Endothelial cell of umbilical vein (primary cell): ENCODE measurements around the gene VGLL3. TPM values are rescaled to one million over a fixed set of nuclear protein-coding genes. Genes with fewer than 3 reads are reported as not detected.

ENCODE experiments used
- BruUV-seq: library from RNA; stranded (reverse); fragments of 400-500 nt; replicated peaks from 2 replicates; lab custom pipeline; 2021; lab: Mats Ljungman, UMichigan
- CTCF ChIA-PET: fragments of 300-600, 350-600 bp; sonication (Branson Sonifier 250); formaldehyde crosslinking; loops from one replicate; lab custom pipeline; 2021; ENCODE audit warnings: antibody characterized with exemption, inconsistent platforms; lab: Charles Lee
- POLR2A ChIA-PET: fragments of 300-600, 350-600 bp; sonication (Branson Sonifier 250); formaldehyde crosslinking; loops from one replicate; lab custom pipeline; 2021; ENCODE audit warnings: antibody characterized with exemption, inconsistent platforms; lab: Charles Lee
- DNase-seq: peaks from one replicate; pipeline ENCODE4 v3.0.0-alpha.2; 2011; ENCODE audit warnings: low read depth, low spot score
- FAIRE-seq: peaks from 2 replicates; lab custom pipeline; 2011; peaks lifted over from hg19 to GRCh38; lab: Jason Lieb, UNC
- H2AFZ ChIP-seq: 2 replicates; pipeline ENCODE4 v1.6.0; 2012; ENCODE audit warnings: low read depth, low read length, control low read depth, inconsistent platforms
- H3K27ac ChIP-seq: 2 replicates; pipeline ENCODE4 v1.5.1; 2011; ENCODE audit warnings: low read depth, mild to moderate bottlenecking, control low read depth, low read length, moderate library complexity; ENCODE audit not compliant: insufficient read depth
- H3K27me3 ChIP-seq, 2 experiments: 2 replicates each; pipeline versions ENCODE4 v1.6.0 to v1.6.1; 2011; ENCODE audit warnings: low read length in 2 of 2, mixed read lengths in 1 of 2; ENCODE audit not compliant: control insufficient read depth in 2 of 2, insufficient read depth in 2 of 2
- H3K36me3 ChIP-seq, 2 experiments: 2 replicates in 1 of 2; 3 replicates in 1 of 2; pipeline ENCODE4 v1.5.1; 2011; ENCODE audit warnings: low read length in 2 of 2, mild to moderate bottlenecking in 1 of 2, moderate library complexity in 1 of 2; ENCODE audit not compliant: control insufficient read depth in 2 of 2, insufficient read depth in 2 of 2; ENCODE audit errors: extremely low read depth in 1 of 2
- H3K4me1 ChIP-seq: 3 replicates; pipeline ENCODE4 v1.5.1; 2011; ENCODE audit warnings: mild to moderate bottlenecking, low read length; ENCODE audit not compliant: control insufficient read depth, insufficient read depth; ENCODE audit errors: extremely low read depth
- H3K4me2 ChIP-seq: 2 replicates; pipeline ENCODE4 v1.6.1; 2011; ENCODE audit warnings: low read length, control low read depth, mixed read lengths; ENCODE audit not compliant: insufficient read depth
- H3K4me3 ChIP-seq, 3 experiments: fragments of 200-600 bp in 1 of 3; sonication (generic), shearing (Covaris generic) in 1 of 3; replicated peaks in 1 of 3; 2 replicates each; pipeline ENCODE4 v1.5.1; 2011 to 2016; ENCODE audit warnings: control low read depth in 3 of 3, low read length in 3 of 3, mild to moderate bottlenecking in 2 of 3, inconsistent platforms in 1 of 3, low read depth in 1 of 3, moderate library complexity in 1 of 3; ENCODE audit not compliant: insufficient read depth in 1 of 3
- H3K79me2 ChIP-seq: 2 replicates; pipeline ENCODE4 v1.6.0; 2012; ENCODE audit warnings: low read length, inconsistent platforms; ENCODE audit not compliant: control insufficient read depth, insufficient read depth
- H3K9ac ChIP-seq: replicated peaks from 2 replicates; pipeline ENCODE3; 2011; ENCODE audit warnings: low read length, control low read depth; ENCODE audit not compliant: insufficient read depth; ENCODE audit errors: extremely low read depth
- H3K9me1 ChIP-seq: replicated peaks from 3 replicates; pipeline ENCODE4 v1.6.0; 2011; ENCODE audit warnings: mild to moderate bottlenecking, low read length; ENCODE audit not compliant: control insufficient read depth, insufficient read depth; ENCODE audit errors: extremely low read depth
- H3K9me3 ChIP-seq: replicated peaks from 2 replicates; pipeline ENCODE4 v1.5.1; 2012; ENCODE audit warnings: low read length, inconsistent platforms; ENCODE audit not compliant: control insufficient read depth, insufficient read depth
- H4K20me1 ChIP-seq: replicated peaks from 2 replicates; pipeline ENCODE3; 2011; ENCODE audit warnings: mild to moderate bottlenecking, low read length; ENCODE audit not compliant: control insufficient read depth, insufficient read depth; ENCODE audit errors: extremely low read depth
- EZH2 ChIP-seq: IDR thresholded peaks from 2 replicates; pipeline ENCODE4 v1.6.1; 2012; ENCODE audit warnings: borderline replicate concordance, low read depth, mild to moderate bottlenecking, moderate library complexity, low read length, inconsistent platforms; ENCODE audit not compliant: severe bottlenecking
- FOS ChIP-seq: IDR thresholded peaks from 2 replicates; pipeline ENCODE4 v1.6.1; 2011; ENCODE audit warnings: mild to moderate bottlenecking, low read length, moderate library complexity, borderline replicate concordance; ENCODE audit not compliant: insufficient read depth
- GATA2 ChIP-seq: IDR thresholded peaks from 2 replicates; pipeline ENCODE4 v1.7.0; 2011; ENCODE audit warnings: low read depth, mild to moderate bottlenecking, moderate library complexity, mixed read lengths, low read length; ENCODE audit not compliant: insufficient read length, insufficient read depth
- JUN ChIP-seq: IDR thresholded peaks from 2 replicates; pipeline ENCODE4 v1.6.1; 2011; ENCODE audit warnings: borderline replicate concordance, low read depth; ENCODE audit not compliant: insufficient read length, insufficient read depth
- MYC ChIP-seq: IDR thresholded peaks from one replicate; pipeline ENCODE4 v1.6.1; 2011; ENCODE audit warnings: mild to moderate bottlenecking, low read depth, low read length
- POLR2A ChIP-seq: IDR thresholded peaks from 2 replicates; pipeline ENCODE4 v1.6.1; 2012; ENCODE audit warnings: low read depth, mild to moderate bottlenecking, control low read depth, low read length
- POLR2AphosphoS5 ChIP-seq: IDR thresholded peaks from 2 replicates; pipeline ENCODE4 v1.6.1; 2012; ENCODE audit warnings: low read depth, mild to moderate bottlenecking, control low read depth, low read length, moderate library complexity; ENCODE audit not compliant: insufficient read depth
- dilution Hi-C: fragments of 300-500 bp; cut with MboI; formaldehyde crosslinking; loops from one replicate; pipeline ENCODE4 v1.15.0; 2019; ENCODE audit warnings: low sequenced_read_pairs; ENCODE audit not compliant: extremely low pct_ligation_motif_present
- intact Hi-C: fragments of 100-400 bp; cut with micrococcal nuclease; formaldehyde crosslinking; loops from one replicate; pipeline ENCODE4 v1.10.0; 2022
- polyA plus RNA-seq, 4 experiments: library from polyadenylated mRNA; depleted of rRNA in 3 of 4; stranded (reverse) in 3 of 4; unstranded in 1 of 4; fragments of >200 nt; gene quantifications; 2 replicates each; pipeline versions ENCODE4 v1.2.1 to v1.2.3, GENCODE V29; 2011 to 2012; ENCODE audit warnings: missing spikeins in 1 of 4
- total RNA-seq: library from RNA; stranded (reverse); gene quantifications from 2 replicates; pipeline ENCODE4 v1.2.3, GENCODE V29; 2021
- TF ChIP-seq, protein P1 (sequence below): IDR thresholded peaks from 2 replicates; pipeline ENCODE4 v1.6.1; 2011; ENCODE audit not compliant: insufficient read depth, insufficient read length
- TF ChIP-seq, protein P2 (sequence below), 2 donors: IDR thresholded peaks; 1 replicate in 1 of 2; 2 replicates in 1 of 2; pipeline ENCODE4 v1.5.1; 2011; ENCODE audit warnings: low read length in 2 of 2, mild to moderate bottlenecking in 2 of 2, moderate library complexity in 2 of 2, control low read depth in 1 of 2, inconsistent platforms in 1 of 2, low read depth in 1 of 2; ENCODE audit not compliant: insufficient read depth in 1 of 2; ENCODE audit errors: extremely low read depth in 1 of 2

VGLL3 gene
- total and polyA plus RNA-seq, 2 donors (not counting 3 experiments of a cell fraction or from before 2014, with no cell fraction given) = 4.2 to 12.0 TPM

DNA sequence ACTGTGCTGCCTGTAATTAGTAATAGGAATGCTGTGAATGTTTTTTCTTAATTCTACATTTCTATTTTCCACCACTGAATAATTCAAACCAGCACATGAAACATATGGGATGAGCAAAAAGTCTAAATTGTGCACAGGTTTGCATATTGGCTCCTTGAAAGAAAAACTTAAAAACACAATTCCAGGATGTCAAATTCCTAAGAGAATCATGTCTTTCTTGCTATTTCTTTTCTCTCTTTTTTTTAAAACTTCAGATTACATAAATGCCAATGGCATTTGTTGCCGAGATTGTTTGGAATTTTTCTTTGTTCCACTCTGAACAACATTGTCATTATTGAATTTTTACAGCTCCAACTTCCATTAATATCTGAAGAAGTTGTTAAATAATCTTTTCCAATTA, 60.8 kb downstream of the VGLL3 start:
- no peak overlapping the region for H2AFZ ChIP-seq
- no peaks in the 10 kb centered on the region for H3K79me2 ChIP-seq
- no peaks in the 10 kb centered on the region for H3K36me3 ChIP-seq
- no peaks in the 10 kb centered on the region for H3K9me3 ChIP-seq
- H3K9ac ChIP-seq = no peak overlapping the region
- dilution Hi-C loops (no loop called here), intact Hi-C loops (no loop called here)
- no peak for FAIRE-seq
- H4K20me1 ChIP-seq = no peaks in the 10 kb centered on the region
- DNase-seq = no peak
- BruUV-seq = no TSS peak
- H3K4me2 ChIP-seq = no peak overlapping the region
- H3K4me3 ChIP-seq = no peak overlapping the region
- no peaks in the 10 kb centered on the region for H3K4me1 ChIP-seq
- H3K27me3 ChIP-seq = no peaks in the 10 kb centered on the region
- no peaks in the 10 kb centered on the region for H3K9me1 ChIP-seq
- ChIA-PET CTCF (no interaction called here), POLR2A (no interaction called here)
- no peak overlapping the region for H3K27ac ChIP-seq
- TF ChIP-seq MYC = no peak
- TF ChIP-seq POLR2A = no peak

DNA sequence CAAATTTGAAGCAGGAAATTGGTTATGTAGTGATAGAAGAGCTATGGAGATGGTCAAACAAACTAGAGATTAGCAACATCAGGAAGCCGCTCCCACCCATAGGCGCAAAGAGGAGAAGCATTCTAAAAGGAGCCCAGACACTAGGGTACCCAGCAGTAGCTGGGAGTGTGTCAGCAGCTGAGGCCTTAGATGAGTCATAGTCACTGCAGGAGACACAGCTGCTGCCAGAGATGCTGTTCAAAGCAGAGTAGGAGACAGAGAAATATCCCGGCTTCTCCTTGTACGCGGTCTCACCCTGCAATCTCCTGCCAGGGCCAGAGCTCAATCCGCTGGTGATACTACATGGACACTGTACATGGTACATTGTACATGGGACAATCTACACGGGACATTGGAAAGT, 61.9 kb downstream of the VGLL3 start:
- no TSS peak for BruUV-seq
- POLR2A ChIA-PET = no interaction called here
- Histone ChIP-seq H4K20me1 (no peaks in the 10 kb centered on the region), H3K27ac (no peak overlapping the region), H3K27me3 (no peaks in the 10 kb centered on the region), H3K9me3 (no peaks in the 10 kb centered on the region), H3K79me2 (no peaks in the 10 kb centered on the region), H3K4me2 (no peak overlapping the region), H3K4me3 (no peak overlapping the region), H3K9ac (no peak overlapping the region), H2AFZ (no peak overlapping the region), H3K9me1 (no peaks in the 10 kb centered on the region), H3K36me3 (no peaks in the 10 kb centered on the region), H3K4me1 (no peaks in the 10 kb centered on the region)
- TF ChIP-seq, protein P1, sequence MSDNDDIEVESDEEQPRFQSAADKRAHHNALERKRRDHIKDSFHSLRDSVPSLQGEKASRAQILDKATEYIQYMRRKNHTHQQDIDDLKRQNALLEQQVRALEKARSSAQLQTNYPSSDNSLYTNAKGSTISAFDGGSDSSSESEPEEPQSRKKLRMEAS = no peak
- TF ChIP-seq, protein P2, sequence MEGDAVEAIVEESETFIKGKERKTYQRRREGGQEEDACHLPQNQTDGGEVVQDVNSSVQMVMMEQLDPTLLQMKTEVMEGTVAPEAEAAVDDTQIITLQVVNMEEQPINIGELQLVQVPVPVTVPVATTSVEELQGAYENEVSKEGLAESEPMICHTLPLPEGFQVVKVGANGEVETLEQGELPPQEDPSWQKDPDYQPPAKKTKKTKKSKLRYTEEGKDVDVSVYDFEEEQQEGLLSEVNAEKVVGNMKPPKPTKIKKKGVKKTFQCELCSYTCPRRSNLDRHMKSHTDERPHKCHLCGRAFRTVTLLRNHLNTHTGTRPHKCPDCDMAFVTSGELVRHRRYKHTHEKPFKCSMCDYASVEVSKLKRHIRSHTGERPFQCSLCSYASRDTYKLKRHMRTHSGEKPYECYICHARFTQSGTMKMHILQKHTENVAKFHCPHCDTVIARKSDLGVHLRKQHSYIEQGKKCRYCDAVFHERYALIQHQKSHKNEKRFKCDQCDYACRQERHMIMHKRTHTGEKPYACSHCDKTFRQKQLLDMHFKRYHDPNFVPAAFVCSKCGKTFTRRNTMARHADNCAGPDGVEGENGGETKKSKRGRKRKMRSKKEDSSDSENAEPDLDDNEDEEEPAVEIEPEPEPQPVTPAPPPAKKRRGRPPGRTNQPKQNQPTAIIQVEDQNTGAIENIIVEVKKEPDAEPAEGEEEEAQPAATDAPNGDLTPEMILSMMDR (IDR thresholded peaks at IDR 0.05; ENCODE audit: extremely low read depth in 1 of 2, insufficient read depth in 1 of 2, low read depth in 1 of 2, low read length in 2 of 2) = no peak
- no peak for TF ChIP-seq MYC
- no peak for TF ChIP-seq EZH2
- TF ChIP-seq GATA2 = no peak
- TF ChIP-seq FOS = no peak
- TF ChIP-seq POLR2AphosphoS5 = no peak
- no peak for TF ChIP-seq POLR2A
- no peak for TF ChIP-seq JUN
- intact Hi-C loops (no loop called here), dilution Hi-C loops (no loop called here)
- no peak for FAIRE-seq
- CTCF ChIA-PET = no interaction called here
- no peak for DNase-seq
